CD4-positive, CD25-positive, alpha-beta regulatory T cell (primary cell): ENCODE data around the gene CCDC91. TPM values are rescaled to one million over a fixed set of nuclear protein-coding genes. Genes with fewer than 3 reads are reported as not detected.
A peak's percentile ranks its signal among the peaks of the same experiment; 100 is the strongest.

Source experiments
- ATAC-seq, 2 donors: fragments of 150-1000 bp; cut with Tn5 transposase; one replicate each; pipeline ENCODE4 v1.10.0; 2021; ENCODE audit warnings: low read depth in 2 of 2, moderate number of reproducible peaks in 2 of 2, moderate library complexity in 1 of 2
- DNase-seq, 3 donors: peaks; one replicate each; pipeline versions ENCODE4 v3.0.0 to v3.0.0-alpha.2; 2012 to 2022; ENCODE audit warnings: mixed read lengths in 1 of 3
- H3K27ac ChIP-seq: one replicate; pipeline ENCODE4 v1.7.0; 2013; ENCODE audit warnings: mild to moderate bottlenecking, low read length; ENCODE audit not compliant: insufficient read depth, poor library complexity, severe bottlenecking
- H3K27me3 ChIP-seq: one replicate; pipeline ENCODE4 v1.7.0; 2013; ENCODE audit warnings: low read length; ENCODE audit not compliant: control insufficient read depth, insufficient read depth
- H3K36me3 ChIP-seq: one replicate; pipeline ENCODE4 v1.7.0; 2013; ENCODE audit warnings: mild to moderate bottlenecking, low read length, moderate library complexity; ENCODE audit not compliant: control insufficient read depth, insufficient read depth
- H3K4me1 ChIP-seq: 2 replicates; pipeline ENCODE4 v1.7.0; 2013; ENCODE audit warnings: mild to moderate bottlenecking, low read length; ENCODE audit not compliant: insufficient read depth, control insufficient read depth, poor library complexity, severe bottlenecking
- H3K4me3 ChIP-seq: one replicate; pipeline ENCODE4 v1.7.0; 2013; ENCODE audit warnings: low read depth, mild to moderate bottlenecking, low read length, moderate library complexity
- H3K9me3 ChIP-seq, 2 experiments: 1 replicate in 1 of 2; 2 replicates in 1 of 2; pipeline ENCODE4 v1.7.0; 2013; ENCODE audit warnings: low read length in 2 of 2, mild to moderate bottlenecking in 1 of 2, moderate library complexity in 1 of 2; ENCODE audit not compliant: control insufficient read depth in 2 of 2
- H3K27ac Mint-ChIP-seq, 3 donors: one replicate each; pipeline ENCODE4 v1.8.0; 2020 to 2022; ENCODE audit warnings: mild to moderate bottlenecking in 3 of 3, mixed read lengths in 3 of 3, moderate library complexity in 2 of 3
- H3K27me3 Mint-ChIP-seq: one replicate; pipeline ENCODE4 v1.8.0; 2022; ENCODE audit warnings: mild to moderate bottlenecking, mixed read lengths
- H3K36me3 Mint-ChIP-seq: one replicate; pipeline ENCODE4 v1.8.0; 2020; ENCODE audit warnings: mixed read lengths
- H3K4me1 Mint-ChIP-seq, 4 donors: one replicate each; pipeline ENCODE4 v1.8.0; 2020 to 2022; ENCODE audit warnings: mixed read lengths in 4 of 4, mild to moderate bottlenecking in 1 of 4
- H3K4me3 Mint-ChIP-seq, 4 donors: one replicate each; pipeline ENCODE4 v1.8.0; 2020 to 2022; ENCODE audit warnings: mild to moderate bottlenecking in 4 of 4, mixed read lengths in 4 of 4, moderate library complexity in 3 of 4
- H3K9me3 Mint-ChIP-seq, 7 donors: one replicate each; pipeline ENCODE4 v1.8.0; 2020 to 2022; ENCODE audit warnings: mixed read lengths in 7 of 7, mild to moderate bottlenecking in 3 of 7, moderate library complexity in 2 of 7
- polyA plus RNA-seq, 4 donors: library from polyadenylated mRNA; unstranded; fragments of 300-500 nt; fragmentation: Illumina TruSeq; gene quantifications; one replicate each; pipeline ENCODE4 v1.2.3, GENCODE V29; 2021
- total RNA-seq: library from RNA; stranded (reverse); gene quantifications from one replicate; pipeline ENCODE4 v1.2.3, GENCODE V29; 2022

The CCDC91 gene
- total and polyA plus RNA-seq, 5 donors from 2014 or later, result 59.4 to 74.0 (median 66.2) TPM

DNA sequence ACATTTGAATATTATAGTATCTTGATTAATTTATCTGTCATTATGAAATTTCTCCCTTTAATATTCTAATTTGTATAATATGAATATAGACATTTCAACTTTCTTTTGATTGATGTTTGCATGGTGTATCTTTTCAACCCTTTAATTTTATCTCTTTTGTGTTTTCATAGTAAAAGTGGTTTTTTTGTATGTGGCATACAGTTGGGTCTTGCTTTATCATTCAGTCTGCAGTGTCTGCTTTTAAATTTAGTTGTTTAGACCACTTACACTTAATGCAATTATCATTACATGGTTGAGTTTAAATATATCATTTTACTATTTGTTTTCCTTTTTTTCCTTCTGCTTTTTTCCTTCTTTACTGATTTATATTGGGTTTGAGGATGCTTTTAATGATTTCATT is 29.6 kb downstream of the CCDC91 start:
- Mint-ChIP-seq H3K27ac (no peak overlapping the region), H3K9me3 (peaks cover 0 to 8% (median 5%) of the 10 kb centered on the region in 7 donors), H3K4me3 (no peak overlapping the region), H3K36me3 (peaks cover 4% of the 10 kb centered on the region), H3K4me1 (peaks cover 60 to 75% (median 67%) of the 10 kb centered on the region in 4 donors), H3K27me3 (no peaks in the 10 kb centered on the region)
- Histone ChIP-seq H3K27me3 (no peaks in the 10 kb centered on the region), H3K4me3 (no peak overlapping the region), H3K27ac (no peak overlapping the region), H3K4me1 (peaks cover 49% of the 10 kb centered on the region), H3K36me3 (no peaks in the 10 kb centered on the region), H3K9me3 (peaks cover 0 to 10% of the 10 kb centered on the region in 2 experiments)
- no peak for ATAC-seq
- no peak for DNase-seq

DNA sequence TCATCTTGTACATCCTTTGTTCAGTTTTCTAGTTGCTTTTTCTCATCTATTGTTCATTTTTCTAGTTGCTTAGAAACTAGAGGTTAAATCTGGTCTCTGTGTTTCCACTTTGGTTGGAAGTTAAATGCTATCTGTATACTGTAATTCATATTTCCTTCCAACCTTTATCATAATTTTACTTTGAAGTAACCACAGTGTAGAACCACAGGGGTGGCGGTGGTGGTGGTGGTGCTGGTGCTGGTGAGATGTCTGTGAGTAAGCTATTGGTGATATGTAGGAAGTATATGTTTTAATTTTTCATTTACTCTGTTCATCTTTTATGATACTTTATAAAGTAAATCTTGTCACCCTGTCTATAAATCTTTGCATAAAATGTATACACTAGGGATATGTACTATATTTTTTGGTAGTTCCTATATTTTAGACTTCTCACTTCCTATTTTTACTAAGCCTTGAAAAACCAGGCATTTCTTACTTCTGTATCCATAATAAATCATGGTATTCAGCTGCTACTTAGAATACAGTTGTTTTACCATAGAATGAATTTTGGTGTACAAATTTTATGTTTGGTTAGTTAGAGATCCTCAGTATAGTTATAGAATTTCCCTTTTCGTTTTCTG is 31.9 kb downstream of the CCDC91 start:
- peak overlapping the region in 3 of 4 donors; percentile 11 to 73 (median 71) for H3K4me3 Mint-ChIP-seq
- H3K4me1 Mint-ChIP-seq, result peaks cover 52 to 67% (median 57%) of the 10 kb centered on the region in 4 donors

DNA sequence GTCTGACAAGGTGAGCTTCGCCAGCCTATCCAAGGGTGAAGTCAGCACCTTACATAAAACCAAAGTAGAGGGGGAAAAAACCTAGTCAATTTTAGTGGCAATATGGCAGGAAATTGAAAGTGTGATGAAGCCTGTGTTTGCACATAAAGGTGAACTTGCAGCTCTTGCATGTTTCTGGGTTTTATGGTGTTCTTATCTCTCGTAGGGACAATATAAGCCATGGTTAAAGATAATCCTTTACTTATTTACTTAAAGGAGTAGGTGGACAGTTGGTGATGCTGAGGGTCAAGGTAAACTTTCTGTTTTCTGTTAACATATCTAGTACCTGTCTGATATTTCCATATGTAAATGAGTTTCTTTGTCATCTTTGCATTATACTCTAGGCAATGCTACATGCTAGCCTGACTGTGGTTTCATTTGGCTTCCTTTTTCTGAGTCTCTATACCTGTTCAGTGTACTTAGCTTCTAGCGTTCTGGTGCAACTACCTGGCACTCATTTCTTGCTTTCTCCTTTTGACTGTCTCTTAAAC is 32.8 kb downstream of the CCDC91 start:
- peaks cover 48 to 65% (median 56%) of the 10 kb centered on the region in 4 donors for H3K4me1 Mint-ChIP-seq
- peak overlapping the region; percentile 52 for H3K27ac ChIP-seq
- ATAC-seq, result peak; percentile 88 to 89

More for the DNA sequence above, 31.9 kb downstream of the CCDC91 start:
- peak overlapping the region; percentile 52 for H3K27ac ChIP-seq
- peak; percentile 41 to 45 for ATAC-seq
- H3K9me3 ChIP-seq, result peaks cover 5 to 17% of the 10 kb centered on the region in 2 experiments
- Mint-ChIP-seq H3K9me3 (peaks cover 0 to 8% (median 5%) of the 10 kb centered on the region in 7 donors), H3K27ac (peak overlapping the region; percentile 62 to 96 (median 81)), H3K36me3 (peaks cover 15% of the 10 kb centered on the region), H3K27me3 (no peaks in the 10 kb centered on the region)
- H3K27me3 ChIP-seq, result no peaks in the 10 kb centered on the region
- DNase-seq, result peak; percentile 11 to 49 (median 26)
- peaks cover 39% of the 10 kb centered on the region for H3K4me1 ChIP-seq
- H3K36me3 ChIP-seq, result peaks cover 9% of the 10 kb centered on the region
- peak overlapping the region; percentile 72 for H3K4me3 ChIP-seq

DNA sequence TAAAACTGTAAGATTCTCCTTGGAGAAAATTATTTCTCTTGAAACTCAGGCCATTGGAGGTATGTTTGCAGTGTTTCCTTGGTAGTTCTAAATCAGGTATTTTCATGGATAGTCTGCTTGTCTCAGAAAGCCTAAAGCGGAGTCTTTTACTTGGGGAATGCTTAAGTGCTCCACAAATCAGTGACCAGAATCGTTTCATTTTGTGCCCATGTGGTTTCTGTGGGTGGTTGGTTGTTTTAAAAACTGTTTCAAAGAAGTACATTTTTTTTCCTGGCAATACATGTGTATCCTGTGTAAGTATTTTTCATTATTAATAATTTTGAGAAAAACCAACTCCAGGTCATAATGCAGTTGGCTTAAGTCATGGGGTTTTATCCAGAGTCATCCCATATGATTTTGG is 33.6 kb downstream of the CCDC91 start:
- peaks cover 9% of the 10 kb centered on the region for H3K36me3 ChIP-seq
- H3K27ac Mint-ChIP-seq, result peak overlapping the region in 2 of 3 donors; percentile 5 to 16
- H3K27me3 ChIP-seq, result no peaks in the 10 kb centered on the region
- peak overlapping the region; percentile 72 for H3K4me3 ChIP-seq
- H3K9me3 ChIP-seq, result peaks cover 5 to 8% of the 10 kb centered on the region in 2 experiments
- peak overlapping the region; percentile 51 to 85 (median 78) for H3K4me3 Mint-ChIP-seq
- no peaks in the 10 kb centered on the region for H3K27me3 Mint-ChIP-seq
- DNase-seq (peak in 1 of 3 donors; percentile 60), ATAC-seq (no peak)
- H3K4me1 ChIP-seq, result peaks cover 30% of the 10 kb centered on the region
- peaks cover 22% of the 10 kb centered on the region for H3K36me3 Mint-ChIP-seq
- peaks cover 0 to 5% (median under 1%) of the 10 kb centered on the region in 7 donors for H3K9me3 Mint-ChIP-seq
- peak overlapping the region; percentile 52 for H3K27ac ChIP-seq
- peaks cover 47 to 62% (median 57%) of the 10 kb centered on the region in 4 donors for H3K4me1 Mint-ChIP-seq

More for the DNA sequence above, 32.8 kb downstream of the CCDC91 start:
- Histone ChIP-seq H3K4me1 (peaks cover 30% of the 10 kb centered on the region), H3K9me3 (peaks cover 5 to 15% of the 10 kb centered on the region in 2 experiments), H3K4me3 (peak overlapping the region; percentile 72), H3K27me3 (no peaks in the 10 kb centered on the region), H3K36me3 (peaks cover 9% of the 10 kb centered on the region)
- H3K9me3 Mint-ChIP-seq, result peaks cover 0 to 5% (median 4%) of the 10 kb centered on the region in 7 donors
- H3K27me3 Mint-ChIP-seq, result no peaks in the 10 kb centered on the region
- peak in 2 of 3 donors; percentile 38 to 66 for DNase-seq
- peak overlapping the region; percentile 51 to 85 (median 78) for H3K4me3 Mint-ChIP-seq
- H3K27ac Mint-ChIP-seq, result peak overlapping the region; percentile 16 to 88 (median 62)
- peaks cover 23% of the 10 kb centered on the region for H3K36me3 Mint-ChIP-seq

DNA sequence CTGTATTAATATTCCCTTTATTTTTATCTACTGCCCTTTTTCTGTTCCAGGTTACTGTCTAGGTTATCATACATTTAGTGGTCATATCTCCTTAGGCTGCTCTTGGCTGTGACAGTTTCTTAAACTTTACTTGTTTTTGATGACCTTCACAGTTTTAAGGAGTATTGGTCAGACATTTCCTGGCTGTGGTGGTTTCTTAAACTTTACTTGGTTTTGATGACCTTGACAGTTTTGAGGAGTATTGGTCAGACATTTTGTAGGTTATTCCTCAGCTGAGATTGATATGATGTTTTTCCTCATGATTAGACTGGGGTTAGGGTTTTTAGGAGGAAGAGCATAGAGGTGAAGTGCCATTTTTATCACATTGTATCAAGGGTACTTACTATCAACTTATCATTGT is 36.4 kb downstream of the CCDC91 start:
- Histone ChIP-seq H3K27ac (no peak overlapping the region), H3K4me3 (no peak overlapping the region), H3K4me1 (peaks cover 28% of the 10 kb centered on the region), H3K9me3 (peaks cover 5 to 7% of the 10 kb centered on the region in 2 experiments), H3K36me3 (peaks cover 9% of the 10 kb centered on the region), H3K27me3 (no peaks in the 10 kb centered on the region)
- ATAC-seq (no peak), DNase-seq (no peak)
- Mint-ChIP-seq H3K9me3 (peaks cover 0 to 5% (median 0%) of the 10 kb centered on the region in 7 donors), H3K27me3 (no peaks in the 10 kb centered on the region), H3K4me1 (peaks cover 43 to 70% (median 63%) of the 10 kb centered on the region in 4 donors), H3K27ac (no peak overlapping the region), H3K36me3 (peaks cover 33% of the 10 kb centered on the region), H3K4me3 (no peak overlapping the region)

DNA sequence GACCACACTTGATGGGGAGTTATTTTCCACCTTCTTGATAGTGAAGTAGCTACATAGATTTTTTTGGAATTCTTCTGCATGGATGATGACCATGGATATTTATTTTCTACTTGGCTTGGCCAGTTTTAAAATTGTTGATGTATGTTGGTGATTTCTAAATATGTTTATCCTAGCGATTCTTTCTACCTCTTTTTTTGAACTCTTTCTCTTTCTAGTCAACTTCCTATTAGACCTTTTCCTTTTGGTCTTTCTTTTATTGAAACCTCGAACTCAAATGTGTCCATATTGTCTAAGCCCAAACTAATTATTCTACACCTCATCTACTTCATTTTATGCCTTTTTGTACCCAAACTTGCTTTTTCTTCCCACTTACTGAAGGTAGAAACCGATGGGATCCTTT is 37.0 kb downstream of the CCDC91 start:
- no peak overlapping the region for H3K4me3 ChIP-seq
- ATAC-seq (no peak), DNase-seq (no peak)
- Mint-ChIP-seq H3K36me3 (peaks cover 33% of the 10 kb centered on the region), H3K4me1 (peaks cover 38 to 66% (median 61%) of the 10 kb centered on the region in 4 donors), H3K27me3 (no peaks in the 10 kb centered on the region), H3K4me3 (no peak overlapping the region), H3K9me3 (peaks cover 0 to 5% (median 0%) of the 10 kb centered on the region in 7 donors), H3K27ac (no peak overlapping the region)
- peaks cover 9% of the 10 kb centered on the region for H3K36me3 ChIP-seq
- no peaks in the 10 kb centered on the region for H3K27me3 ChIP-seq
- peaks cover 22% of the 10 kb centered on the region for H3K4me1 ChIP-seq
- H3K9me3 ChIP-seq, result peaks cover 5 to 7% of the 10 kb centered on the region in 2 experiments
- no peak overlapping the region for H3K27ac ChIP-seq

DNA sequence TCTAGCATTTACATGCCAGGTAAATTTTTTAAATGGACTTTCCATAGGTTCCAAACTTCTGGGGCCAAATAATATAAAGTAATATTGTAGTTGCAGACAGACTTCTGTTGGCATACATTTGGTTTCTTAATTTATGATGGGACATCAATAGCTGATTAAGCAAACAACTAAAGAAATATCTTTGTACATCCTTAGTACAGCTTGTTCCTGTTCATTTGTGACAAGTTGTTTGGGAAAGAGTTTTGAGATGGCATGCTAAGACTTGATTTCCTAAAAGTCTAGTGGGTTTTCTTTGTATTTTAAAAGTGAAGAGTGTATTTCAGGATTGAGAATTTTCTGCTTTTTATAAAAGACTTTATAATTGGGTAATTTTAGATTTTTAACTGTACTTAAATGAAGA is 41.0 kb downstream of the CCDC91 start:
- H3K36me3 Mint-ChIP-seq, result peaks cover 31% of the 10 kb centered on the region
- H3K4me1 ChIP-seq, result no peaks in the 10 kb centered on the region
- peaks cover 0 to 4% (median 0%) of the 10 kb centered on the region in 7 donors for H3K9me3 Mint-ChIP-seq
- H3K36me3 ChIP-seq, result peaks cover under 1% of the 10 kb centered on the region
- no peak overlapping the region for H3K27ac ChIP-seq
- peak overlapping the region in 1 of 4 donors; percentile 21 for H3K4me3 Mint-ChIP-seq
- ATAC-seq (no peak), DNase-seq (no peak)
- H3K27ac Mint-ChIP-seq, result no peak overlapping the region
- no peaks in the 10 kb centered on the region for H3K9me3 ChIP-seq
- H3K4me3 ChIP-seq, result no peak overlapping the region
- no peaks in the 10 kb centered on the region for H3K27me3 ChIP-seq
- H3K27me3 Mint-ChIP-seq, result no peaks in the 10 kb centered on the region
- peaks cover 34 to 63% (median 58%) of the 10 kb centered on the region in 4 donors for H3K4me1 Mint-ChIP-seq
